Posterior vena cava (tissue), 2 donors: ENCODE data around the gene ATP6V0D1. TPM values are rescaled to one million over a fixed set of nuclear protein-coding genes. Genes with fewer than 3 reads are reported as not detected.
"Not testable (repeated sequence)": the region's sequence is repeated elsewhere in the genome, so short reads cannot be mapped to it uniquely, and the experiment has no call there.

Experiments used
- DNase-seq: peaks from one replicate; pipeline ENCODE4 v3.0.0-alpha.2; 2020; ENCODE audit warnings: low spot score
- intact Hi-C, 2 donors: fragments of 100-400 bp; cut with DNase I; formaldehyde crosslinking; loops; one replicate each; pipeline versions ENCODE4 v1.14.1 to v1.14.2; 2022 to 2023
- long read RNA-seq, 2 donors: library from polyadenylated mRNA; unstranded; transcript quantifications; one replicate each; pipeline ENCODE4 v2.0.0, GENCODE V29; 2020 to 2021
- total RNA-seq, 2 donors: library from RNA; stranded (reverse); fragmentation: NEBNext Ultra II Directional; extraction: Animal tissue kit (Norgen Biotek cat#: 25700); gene quantifications; one replicate each; pipeline ENCODE4 v1.2.1, GENCODE V29; 2021
- donor health status: DM: yes; HTN: yes; CAD: no.
- donor health status: DM: yes; HTN: yes; CAD: no.

The ATP6V0D1 gene
- total RNA-seq: 10 to 100 TPM; 56.7 to 73.4 TPM
- long read RNA-seq, donor 1, transcript ATP6V0D1-201 (8 exons, 1,716 nt): major isoform, 50 of 63 reads
- long read RNA-seq, donor 1, partial matches to known transcripts: 7 of 63 reads
- long read RNA-seq, donor 1, other reads (novel, unspliced or antisense): 6 of 63 reads
- long read RNA-seq, donor 2, transcript ATP6V0D1-201 (8 exons, 1,716 nt): major isoform, 382 of 429 reads
- long read RNA-seq, donor 2, transcript ATP6V0D1-211 (6 exons, 905 nt): minor isoform, 14 of 429 reads
- long read RNA-seq, donor 2, partial matches to known transcripts: 8 of 429 reads
- long read RNA-seq, donor 2, other reads (novel, unspliced or antisense): 24 of 429 reads

GRCh38 chr16:67480833-67481560, at the start of gene ATP6V0D1:
Gene ATP6V0D1 (minus strand): TSS chr16:67481157. CDS start chr16:67481086, 71 bp downstream.
- DNase-seq: peak; percentile 100
- intact Hi-C loops: no loop called here

DNA sequence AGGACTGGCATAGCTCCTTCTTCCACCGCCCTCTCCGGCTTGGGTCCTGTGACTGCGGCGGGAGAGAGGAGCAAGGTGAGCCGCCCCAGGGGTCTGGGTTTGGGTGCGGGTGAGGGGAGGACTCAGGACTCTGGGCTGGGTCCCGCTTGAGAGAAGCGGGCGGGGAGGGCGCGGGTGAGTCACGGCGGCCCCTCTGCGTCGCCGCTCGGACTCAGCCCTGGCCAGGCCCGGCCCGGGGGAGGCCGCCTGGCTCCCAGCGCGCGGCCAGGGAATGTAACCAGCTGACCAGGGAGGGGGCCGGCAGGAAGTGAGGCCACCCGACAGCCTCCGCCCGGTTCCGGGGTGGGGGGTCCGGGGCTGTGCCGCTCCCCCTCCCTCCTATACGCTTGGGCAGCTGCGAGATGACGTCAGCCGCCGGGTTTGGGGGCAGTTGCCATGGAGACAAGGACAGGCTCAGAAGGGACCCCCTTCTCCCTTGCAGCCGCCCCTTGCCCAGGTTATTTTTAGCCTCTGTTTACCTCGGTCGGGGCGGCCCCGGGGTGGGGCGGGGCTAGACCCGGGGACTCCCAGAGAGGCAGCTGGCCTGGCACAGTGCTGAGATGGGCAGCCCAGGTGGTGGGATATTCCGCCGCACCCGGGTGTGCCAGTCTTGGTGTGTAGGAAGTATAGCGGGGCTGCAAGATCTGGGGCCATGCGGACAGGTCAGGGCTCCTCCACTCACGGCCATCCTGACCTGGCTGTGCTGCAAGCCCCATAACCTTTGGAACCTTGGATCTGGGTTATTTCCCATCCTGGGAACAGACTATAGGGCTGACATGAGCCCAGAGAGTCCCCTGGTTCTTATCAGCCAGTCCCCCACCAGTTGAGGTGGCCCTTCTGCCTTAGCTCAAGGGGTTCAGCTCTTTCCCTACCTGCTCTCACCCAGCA, 49.3 kb upstream of the ATP6V0D1 start:
- peak; percentile 95 for DNase-seq
- intact Hi-C loops: no loop called here

DNA sequence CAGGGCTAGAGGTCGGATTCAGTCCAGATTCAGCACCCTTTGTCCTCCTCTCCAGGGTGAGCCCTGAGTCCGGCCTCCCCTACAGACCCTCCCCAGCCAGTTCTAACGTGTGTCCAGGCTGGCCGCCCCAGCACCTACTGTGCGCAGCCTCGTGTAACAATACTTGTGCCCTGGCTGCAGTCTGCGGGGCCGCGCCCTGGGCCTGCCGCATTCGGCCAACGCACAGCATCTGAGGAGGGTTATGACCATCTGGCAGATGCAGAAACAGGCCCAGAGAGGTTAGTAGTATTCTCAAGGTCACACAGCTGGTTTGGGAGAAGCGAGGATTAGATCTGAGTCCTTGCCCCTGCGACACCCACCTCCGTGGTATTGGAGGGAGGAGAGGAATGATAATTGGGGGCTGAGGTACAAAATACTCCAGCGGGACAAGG, 48.6 kb upstream of the ATP6V0D1 start:
- intact Hi-C loops: no loop called here
- DNase-seq: no peak

DNA sequence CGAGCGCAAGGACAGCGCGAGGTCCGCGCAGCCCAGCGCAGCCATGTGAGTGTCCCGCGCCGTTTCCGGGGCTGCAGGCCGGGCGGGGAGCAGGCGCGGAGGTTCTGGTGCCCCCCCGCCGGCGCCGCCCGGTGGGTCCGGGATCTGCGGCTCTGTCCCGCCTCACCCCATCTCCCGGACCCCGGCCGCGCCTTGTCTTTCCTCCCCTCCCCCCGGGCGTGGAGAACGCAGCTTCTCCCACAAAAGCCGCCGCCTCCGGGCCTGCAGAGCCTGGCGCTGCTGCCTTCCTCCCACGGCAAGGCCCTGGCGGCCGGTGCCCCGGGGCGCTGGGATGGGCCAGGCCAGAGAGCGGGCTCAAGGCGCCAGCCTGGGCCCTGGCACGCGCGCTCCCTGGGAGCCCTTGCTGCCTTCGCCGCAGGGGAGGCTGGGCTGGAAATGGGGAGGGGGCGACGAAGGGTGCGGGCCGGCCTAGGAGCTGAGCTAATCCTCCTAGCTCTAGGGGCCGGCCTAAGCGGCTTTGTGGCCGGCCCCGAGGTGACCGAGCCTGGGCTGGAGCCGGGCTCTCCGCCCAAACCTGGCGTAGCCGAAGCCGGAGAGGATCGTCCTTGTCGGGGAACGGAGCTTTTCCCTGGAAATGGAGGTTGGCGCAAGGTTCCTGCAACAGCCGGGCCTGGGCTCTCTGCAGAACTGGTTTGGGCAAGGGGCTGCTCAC, 48.1 kb upstream of the ATP6V0D1 start:
- intact Hi-C loops: no loop called here
- DNase-seq: no peak

DNA sequence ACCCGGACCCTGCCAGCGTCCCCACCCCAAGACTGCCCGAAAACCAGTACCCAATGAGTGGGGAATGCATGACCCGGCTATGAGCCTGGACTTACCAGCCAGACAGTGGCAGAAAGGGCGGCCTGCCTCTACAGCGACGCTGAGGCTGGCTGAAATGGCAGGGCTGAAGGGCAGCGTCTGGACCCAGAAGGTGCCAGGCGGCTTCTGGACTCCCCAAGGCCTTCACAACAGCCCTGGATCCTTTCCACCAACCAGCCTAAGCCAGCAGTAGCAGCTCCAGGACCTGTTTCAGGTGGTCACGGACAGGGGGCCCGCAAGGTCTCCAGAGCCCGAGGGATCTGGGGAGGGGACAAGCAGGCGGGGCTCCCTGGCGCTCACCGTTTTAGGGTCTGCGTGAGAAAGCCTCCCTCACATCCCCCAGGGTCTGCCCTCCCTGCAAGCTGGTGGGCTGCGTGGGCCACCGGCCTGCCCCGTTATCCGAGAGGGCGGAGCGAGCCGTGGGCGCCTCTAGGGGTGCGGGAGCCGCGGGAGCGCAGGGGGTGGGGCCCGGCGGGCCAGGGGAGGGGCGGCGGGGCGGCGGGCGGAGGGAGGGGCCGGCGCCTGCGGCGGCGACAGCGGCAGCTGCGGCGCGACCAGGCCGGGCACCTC, 47.4 kb upstream of the ATP6V0D1 start, which contains the start of gene RIPOR1:
TSS of gene RIPOR1 (plus strand) at position 608 of the 648 bp plus-strand sequence. CDS start 9,618 bp downstream, outside the sequence.
- DNase-seq: no peak
- intact Hi-C loops: no loop called here

DNA sequence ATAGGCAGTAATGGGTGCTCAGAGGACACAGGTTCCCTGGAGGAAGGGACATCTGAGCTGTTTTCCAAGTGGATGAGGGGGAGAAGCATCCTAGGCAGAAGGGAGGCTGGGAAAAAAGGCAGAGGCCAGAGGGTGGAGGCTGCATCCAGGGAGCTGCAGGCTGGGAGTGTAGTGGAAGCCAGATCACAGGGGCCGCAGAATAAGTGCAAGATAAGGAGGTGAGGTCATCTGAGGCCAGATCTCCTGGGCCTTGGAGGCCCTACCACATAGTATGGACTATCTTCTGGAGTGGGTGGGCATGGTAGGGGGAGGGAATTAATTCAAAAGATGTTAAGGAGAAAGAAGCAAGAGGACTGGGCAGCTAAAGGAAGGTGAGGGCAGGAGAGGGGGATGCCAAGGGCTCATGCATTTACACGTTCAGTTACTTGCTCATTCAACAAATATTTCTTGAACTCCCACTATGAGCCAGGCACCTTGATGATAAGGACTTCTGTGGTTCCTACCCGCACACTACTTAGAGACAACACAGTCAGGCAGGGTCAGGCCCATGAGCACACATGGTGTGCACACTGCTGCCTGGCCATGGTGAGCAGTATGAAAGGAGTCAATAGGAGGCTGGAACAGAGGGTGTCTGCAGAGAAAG, 45.3 kb upstream of the ATP6V0D1 start:
- intact Hi-C loops: no loop called here
- DNase-seq: no peak

- intact Hi-C loops: no loop called here
- no peak for DNase-seq
Observed at GRCh38 chr16:67525176-67525860, 44.4 kb upstream of the ATP6V0D1 start.

DNA sequence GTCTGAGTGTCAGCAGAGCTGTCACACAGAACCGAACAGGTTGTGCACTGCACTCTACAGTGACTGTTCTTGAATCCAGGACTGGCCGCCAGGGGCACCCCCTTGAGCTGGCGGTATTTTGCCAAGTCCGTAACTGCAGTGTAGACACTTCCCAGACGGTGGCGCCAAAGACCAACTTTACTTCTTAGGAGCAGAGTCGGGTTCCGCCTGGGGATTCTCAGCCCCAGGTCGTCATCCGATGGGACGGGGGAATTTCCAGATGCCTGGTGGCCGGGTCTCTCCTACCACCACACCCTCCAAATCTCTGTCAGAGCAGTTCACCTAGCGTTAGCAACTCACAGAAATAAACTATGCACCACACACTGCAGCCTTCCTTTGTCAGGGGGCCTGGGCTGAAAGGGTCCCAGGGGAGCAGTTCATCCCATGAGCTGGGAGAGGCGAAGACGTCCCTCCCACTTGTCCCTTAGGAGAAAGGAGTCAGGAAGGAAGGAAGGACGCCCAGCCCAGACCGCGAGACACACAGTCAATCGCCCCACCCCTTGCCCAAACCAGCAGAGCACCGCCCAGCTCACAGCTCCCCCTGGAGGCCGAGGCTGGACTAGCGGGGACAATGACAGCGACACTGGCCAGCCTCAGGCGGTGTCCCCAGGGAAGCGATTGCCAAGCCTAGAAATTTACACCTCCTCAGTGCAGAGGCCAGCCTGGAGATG, 40.3 kb upstream of the ATP6V0D1 start:
- intact Hi-C loops: loop anchor here in 1 of 2 donors (2.0 to 5.0 kb wide), 2 partner anchors 28 to 146 kb away; partner anchors contain the start of genes C16orf86 and ENKD1
- DNase-seq: peak; percentile 98

GRCh38 chr16:67519242-67519641, 38.3 kb upstream of the ATP6V0D1 start:
- intact Hi-C loops: no loop called here

DNA sequence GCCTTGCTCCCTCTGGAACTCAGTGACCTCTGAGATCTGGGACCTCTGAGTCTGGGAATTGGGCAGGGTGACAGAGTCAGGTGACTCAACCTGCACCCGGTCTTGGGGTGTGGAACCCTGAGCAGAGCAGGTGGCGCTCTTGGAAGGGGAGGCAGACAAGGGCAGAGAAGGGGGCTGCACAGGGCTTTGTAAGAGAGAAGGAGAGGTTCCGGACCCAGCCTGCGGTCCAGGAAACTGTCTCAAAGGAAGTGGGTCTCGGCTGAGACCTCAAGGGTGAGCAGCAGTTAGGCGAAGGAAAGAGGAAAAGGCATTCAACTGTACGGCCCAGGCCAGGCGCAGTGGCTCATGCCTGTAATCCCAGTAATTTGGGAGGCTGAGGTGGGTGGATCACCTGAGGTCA, 37.7 kb upstream of the ATP6V0D1 start:
- intact Hi-C loops: no loop called here
- no peak for DNase-seq

More at GRCh38 chr16:67519242-67519641, 38.3 kb upstream of the ATP6V0D1 start:
- no peak for DNase-seq

DNA sequence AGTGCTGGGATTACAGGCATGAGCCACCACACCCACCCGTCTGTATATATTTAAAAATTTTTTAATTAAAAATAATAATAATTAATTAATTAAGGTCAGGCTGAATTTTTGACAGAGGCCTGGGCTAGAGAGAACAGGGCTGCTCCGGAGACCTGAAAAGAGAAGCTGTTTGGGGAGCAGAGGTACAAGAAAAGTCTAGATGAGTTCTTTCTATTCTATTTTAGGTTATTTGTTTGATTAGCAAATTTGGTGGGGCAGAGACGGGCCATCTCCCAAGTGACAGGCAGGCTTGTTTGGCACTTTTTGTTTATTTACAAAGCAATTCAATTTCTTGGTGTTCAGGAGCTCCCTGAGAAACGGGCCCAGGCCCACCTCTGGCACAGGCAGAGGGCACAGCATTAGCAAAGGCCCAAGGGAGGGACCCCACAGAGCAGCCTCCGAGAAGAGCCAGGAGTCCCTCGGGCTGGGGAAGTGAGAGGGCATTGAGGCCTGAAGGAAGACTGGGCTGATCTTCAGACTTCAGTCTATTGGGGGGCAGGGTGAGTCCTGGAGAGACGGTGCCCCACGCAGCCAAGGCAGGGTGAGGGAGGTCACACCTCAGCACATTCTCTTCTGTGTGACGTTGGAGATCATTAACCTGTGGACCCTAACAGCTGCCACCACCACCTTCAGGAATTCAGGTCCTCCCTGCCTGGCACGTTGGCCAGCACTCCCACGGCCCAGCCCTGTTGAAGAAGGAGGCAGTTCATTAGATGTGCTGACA, 36.9 kb upstream of the ATP6V0D1 start:
- intact Hi-C loops: no loop called here
- DNase-seq: no peak

- no peak for DNase-seq
- intact Hi-C loops: no loop called here
Observed at GRCh38 chr16:67517155-67517445, 36.1 kb upstream of the ATP6V0D1 start.

- no peak for DNase-seq
- intact Hi-C loops: no loop called here
Observed at GRCh38 chr16:67516296-67517154, 35.6 kb upstream of the ATP6V0D1 start.

DNA sequence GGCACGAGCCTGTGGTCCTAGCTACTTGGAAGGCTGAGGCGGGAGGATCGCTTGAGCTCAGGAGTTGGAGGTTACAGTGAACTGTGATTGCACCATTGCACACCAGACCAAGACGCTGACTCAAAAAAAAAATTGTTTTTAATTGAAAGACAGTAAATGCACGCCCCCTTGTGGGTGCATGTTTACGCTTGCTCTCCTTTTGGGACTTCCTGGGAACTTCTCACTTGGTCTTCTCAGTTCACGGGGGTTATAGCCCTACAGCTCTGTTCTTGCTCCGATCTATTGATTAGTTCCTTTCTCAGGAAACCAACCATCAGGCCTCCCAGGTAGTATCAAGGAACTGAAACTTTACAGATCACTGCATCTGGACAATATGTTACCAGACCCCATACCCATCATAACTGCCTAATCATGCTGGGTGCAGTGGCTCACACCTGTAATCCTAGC, 33.4 kb upstream of the ATP6V0D1 start:
- intact Hi-C loops: loop anchor here in 1 of 2 donors (2.0 kb wide), 1 partner anchor 20 kb away; no protein-coding TSS in a partner anchor
- DNase-seq: peak; percentile 94

GRCh38 chr16:67513892-67514291, 32.9 kb upstream of the ATP6V0D1 start:
- DNase-seq: not testable (repeated sequence)
- intact Hi-C loops: loop anchor here in 1 of 2 donors (2.0 kb wide), 1 partner anchor 19 kb away; no protein-coding TSS in a partner anchor
